ENCODE data around the gene CROCC2.

GRCh38 chr2:241009191-241009590 lies 103.1 kb downstream of the CROCC2 start:
- TF ChIP-seq ZNF687 (IDR thresholded peaks at IDR 0.05) (no peak), RAD21 (IDR thresholded peaks at IDR 0.05; ENCODE audit: insufficient read depth, low read depth, low read length) (no peak), ELK1 (IDR thresholded peaks at IDR 0.05; ENCODE audit: low read depth, low read length) (no peak)
- TF ChIP-seq, protein P1, sequence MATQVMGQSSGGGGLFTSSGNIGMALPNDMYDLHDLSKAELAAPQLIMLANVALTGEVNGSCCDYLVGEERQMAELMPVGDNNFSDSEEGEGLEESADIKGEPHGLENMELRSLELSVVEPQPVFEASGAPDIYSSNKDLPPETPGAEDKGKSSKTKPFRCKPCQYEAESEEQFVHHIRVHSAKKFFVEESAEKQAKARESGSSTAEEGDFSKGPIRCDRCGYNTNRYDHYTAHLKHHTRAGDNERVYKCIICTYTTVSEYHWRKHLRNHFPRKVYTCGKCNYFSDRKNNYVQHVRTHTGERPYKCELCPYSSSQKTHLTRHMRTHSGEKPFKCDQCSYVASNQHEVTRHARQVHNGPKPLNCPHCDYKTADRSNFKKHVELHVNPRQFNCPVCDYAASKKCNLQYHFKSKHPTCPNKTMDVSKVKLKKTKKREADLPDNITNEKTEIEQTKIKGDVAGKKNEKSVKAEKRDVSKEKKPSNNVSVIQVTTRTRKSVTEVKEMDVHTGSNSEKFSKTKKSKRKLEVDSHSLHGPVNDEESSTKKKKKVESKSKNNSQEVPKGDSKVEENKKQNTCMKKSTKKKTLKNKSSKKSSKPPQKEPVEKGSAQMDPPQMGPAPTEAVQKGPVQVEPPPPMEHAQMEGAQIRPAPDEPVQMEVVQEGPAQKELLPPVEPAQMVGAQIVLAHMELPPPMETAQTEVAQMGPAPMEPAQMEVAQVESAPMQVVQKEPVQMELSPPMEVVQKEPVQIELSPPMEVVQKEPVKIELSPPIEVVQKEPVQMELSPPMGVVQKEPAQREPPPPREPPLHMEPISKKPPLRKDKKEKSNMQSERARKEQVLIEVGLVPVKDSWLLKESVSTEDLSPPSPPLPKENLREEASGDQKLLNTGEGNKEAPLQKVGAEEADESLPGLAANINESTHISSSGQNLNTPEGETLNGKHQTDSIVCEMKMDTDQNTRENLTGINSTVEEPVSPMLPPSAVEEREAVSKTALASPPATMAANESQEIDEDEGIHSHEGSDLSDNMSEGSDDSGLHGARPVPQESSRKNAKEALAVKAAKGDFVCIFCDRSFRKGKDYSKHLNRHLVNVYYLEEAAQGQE (IDR thresholded peaks at IDR 0.05; ENCODE audit: low read depth, low read length), result no peak

All from GM12878 (cell line).